HK-2 (cell line): ENCODE results near the gene LRRIQ4.

Source experiments
- DNase-seq: peaks from one replicate; pipeline ENCODE4 v3.0.0-alpha.2; 2018; ENCODE audit not compliant: unreplicated experiment

The LRRIQ4 gene

DNA sequence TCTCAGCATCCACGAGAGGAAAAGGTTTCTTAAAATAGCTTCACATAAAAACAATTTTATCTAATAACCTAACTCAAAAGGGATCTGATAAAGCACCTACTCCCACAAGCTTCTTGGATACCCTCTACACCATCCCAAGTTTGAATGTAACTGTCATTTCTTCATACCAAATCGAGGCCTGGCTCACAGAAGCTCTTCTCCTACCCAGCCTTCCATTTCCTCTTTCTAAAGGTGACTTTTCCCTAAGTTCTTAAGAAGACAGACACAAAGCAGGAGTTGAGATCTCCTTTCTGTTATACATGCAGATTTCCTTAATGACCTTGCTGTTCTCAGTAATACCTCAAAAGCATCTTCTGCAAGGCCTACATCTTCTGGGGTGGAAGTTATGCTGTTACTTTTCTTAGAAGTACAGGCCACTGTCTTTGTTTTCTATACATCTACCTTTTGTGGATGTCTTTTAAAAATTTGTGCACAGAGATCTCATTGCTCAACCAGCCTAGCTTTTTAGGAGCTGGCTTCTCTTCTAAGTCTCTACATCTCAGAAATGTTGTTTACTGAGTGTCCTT lies 3.4 kb upstream of the LRRIQ4 start:
- DNase-seq, result no peak

DNA sequence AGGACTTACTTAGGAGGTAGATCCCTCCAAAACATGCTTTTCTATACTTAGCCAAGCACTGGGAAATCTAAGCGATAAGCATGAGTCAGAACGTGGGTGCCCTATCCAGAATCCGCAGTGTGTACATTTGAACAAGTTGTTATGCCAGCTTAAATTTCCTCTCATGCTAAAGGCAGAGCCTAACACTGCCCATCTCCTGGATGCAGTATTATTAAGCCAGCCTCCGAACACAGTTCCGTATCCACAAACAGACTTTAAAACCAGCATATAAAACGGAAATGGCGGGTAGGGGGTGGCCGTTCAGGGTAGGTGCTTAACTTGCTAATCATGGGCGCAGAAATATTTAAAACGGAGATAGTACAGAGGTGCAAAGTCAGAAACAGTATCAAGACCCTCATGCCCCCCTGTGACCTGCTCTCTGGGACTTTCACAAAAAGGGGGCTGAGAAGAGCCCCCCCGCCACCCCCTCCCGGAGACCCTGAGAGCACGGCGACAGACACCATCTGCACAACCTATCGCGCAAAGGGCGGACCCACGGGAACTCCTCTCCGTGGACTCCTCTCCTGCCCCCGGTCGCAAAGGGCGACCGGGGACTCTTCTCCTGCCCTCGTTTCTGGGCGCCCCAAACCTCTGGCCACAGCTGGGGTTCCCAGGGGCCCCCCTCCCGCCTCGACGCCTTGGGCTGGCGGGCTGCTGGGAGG lies 889 bp upstream of the LRRIQ4 start:
- peak; percentile 24 for DNase-seq

DNA sequence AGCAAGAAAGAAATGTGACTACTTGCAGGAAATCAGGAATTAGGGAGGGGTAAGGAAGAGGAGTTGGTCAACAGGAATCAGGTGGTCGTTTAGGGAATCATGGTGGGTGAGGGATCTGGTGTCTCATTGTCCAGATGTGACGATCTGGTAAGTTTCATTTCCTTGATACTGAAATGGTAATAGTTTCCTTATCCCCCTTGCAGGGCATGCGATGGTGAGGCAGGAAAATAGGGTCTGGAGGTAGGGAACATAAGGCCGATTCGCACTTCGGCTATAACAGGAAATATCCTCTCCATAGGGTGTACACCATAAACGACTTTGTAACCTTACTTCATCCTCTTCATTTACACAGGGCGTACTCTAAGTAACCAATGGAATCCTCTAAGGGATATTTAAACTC lies 608 bp downstream of the LRRIQ4 start:
- no peak for DNase-seq

DNA sequence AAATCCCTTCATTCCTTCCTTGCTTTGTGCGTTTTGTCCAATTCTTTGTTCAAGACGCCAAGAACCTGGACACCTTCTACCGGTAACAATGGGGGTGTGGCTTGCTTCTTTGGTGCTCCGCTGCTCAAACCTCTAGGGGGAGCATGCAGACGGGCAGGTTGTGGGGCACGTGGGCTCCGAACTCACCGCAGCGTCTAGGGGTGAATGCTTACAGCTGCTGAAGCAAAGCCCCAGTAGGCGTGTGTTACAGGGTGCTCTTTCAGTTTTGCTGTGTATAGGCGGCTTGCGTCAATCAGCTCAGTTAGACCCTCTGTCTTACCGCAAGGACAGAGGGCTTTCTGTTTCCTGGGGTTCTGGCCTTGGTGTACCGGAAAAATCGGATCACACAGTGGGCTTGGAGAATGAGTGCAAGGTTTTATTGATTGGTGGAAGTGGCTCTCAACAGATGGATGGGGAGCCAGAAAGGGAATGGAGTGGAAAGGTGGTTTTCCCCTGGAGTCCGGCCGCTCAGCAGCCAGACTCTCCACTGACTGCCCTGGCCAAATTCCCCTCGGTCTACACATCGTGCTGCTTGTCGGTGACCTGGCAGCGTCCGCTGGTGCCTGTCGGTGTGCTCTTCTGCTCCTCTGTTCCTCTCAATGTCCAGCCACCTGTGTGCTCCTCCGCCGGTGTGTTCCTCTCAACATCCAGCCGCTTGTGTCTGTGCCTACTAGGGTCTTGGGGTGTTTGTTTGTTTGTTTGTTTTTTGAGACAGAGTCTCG lies 1.3 kb downstream of the LRRIQ4 start:
- no peak for DNase-seq

DNA sequence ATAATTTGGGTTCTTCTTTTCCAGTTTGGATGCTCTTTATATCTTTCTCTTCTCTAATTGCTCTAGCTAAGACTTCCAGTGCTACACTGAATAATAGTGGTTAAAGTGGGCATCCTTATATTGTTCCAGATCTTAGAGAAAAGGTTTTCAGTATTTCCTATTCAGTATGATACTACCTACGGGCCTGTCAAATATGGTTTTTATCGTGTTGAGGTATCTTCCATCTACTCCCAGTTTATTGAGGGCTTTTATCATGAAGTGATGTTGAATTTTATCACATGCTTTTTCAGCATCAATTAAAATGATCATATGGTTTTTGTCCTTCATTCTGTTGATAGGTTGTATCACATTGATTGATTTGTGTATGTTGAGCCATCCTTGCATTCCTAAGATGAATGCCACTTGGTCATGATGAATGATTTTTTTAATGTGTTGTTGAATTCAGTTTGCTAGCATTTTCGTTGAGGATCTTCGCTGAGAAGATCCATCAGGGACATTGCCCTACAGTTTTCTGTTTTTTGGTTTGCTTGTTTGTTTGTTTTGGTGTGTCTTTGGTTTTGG lies 3.0 kb downstream of the LRRIQ4 start:
- no peak for DNase-seq

DNA sequence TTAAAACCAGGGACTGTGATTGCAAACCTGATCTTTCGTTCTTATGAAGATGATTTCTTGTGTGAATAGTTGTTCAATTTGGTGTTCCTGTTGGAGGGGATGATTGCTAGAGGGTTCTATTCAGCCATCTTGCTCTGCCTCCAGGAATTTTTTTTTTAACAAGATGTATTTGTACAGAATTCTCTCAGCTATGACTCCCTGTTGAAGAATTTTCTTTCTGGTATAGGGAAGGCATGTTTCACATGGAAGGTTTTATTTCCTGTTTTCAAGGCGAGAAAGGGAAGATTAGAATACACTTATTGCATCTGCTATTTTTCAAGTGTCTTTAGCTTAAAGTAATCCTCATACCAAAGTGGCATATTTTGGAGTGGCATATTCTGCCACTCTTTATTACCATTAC lies 5.6 kb downstream of the LRRIQ4 start:
- no peak for DNase-seq

DNA sequence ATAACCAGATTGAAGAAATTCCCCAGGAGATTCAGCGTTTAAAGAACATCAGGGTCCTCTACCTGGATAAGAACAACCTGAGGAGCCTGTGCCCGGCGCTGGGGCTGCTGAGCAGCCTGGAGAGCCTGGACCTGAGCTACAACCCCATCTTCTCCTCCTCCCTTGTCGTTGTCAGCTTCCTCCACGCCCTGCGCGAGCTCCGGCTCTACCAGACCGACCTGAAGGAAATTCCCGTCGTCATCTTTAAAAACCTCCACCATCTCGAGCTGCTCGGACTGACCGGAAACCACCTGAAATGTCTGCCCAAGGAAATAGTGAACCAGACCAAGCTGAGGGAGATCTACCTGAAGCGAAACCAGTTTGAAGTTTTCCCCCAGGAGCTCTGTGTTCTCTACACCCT lies 9.4 kb downstream of the LRRIQ4 start:
- no peak for DNase-seq

DNA sequence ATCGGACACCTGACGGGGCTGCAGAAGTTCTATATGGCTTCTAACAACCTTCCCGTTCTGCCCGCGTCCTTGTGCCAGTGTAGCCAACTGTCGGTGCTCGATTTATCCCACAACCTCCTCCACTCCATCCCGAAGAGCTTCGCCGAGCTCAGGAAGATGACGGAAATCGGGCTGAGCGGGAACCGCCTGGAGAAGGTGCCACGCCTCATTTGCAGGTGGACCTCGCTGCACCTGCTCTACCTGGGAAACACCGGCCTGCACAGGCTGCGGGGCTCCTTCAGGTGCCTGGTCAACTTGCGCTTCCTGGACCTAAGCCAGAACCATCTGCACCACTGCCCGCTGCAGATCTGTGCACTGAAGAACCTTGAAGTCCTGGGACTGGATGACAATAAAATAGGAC lies 9.9 kb downstream of the LRRIQ4 start:
- DNase-seq, result no peak

DNA sequence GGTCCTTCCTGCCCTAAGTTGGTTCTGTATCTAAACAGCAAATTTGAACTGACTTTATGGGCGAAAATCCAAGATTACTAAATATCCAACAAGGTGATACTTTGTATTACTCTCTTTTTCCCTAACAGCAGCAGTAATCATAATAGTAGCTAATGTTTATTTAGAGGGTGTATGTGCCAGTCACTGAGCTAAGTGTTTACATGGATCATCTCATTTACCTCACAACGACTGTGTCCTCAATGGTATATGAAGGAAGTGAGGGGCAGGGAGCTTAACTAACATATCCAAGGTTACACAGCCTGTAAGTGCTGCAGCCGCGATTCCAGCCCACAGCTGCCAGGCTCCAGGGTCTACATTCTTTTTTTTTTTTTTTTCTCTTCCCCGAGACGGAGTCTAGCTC lies 10.3 kb downstream of the LRRIQ4 start:
- no peak for DNase-seq

DNA sequence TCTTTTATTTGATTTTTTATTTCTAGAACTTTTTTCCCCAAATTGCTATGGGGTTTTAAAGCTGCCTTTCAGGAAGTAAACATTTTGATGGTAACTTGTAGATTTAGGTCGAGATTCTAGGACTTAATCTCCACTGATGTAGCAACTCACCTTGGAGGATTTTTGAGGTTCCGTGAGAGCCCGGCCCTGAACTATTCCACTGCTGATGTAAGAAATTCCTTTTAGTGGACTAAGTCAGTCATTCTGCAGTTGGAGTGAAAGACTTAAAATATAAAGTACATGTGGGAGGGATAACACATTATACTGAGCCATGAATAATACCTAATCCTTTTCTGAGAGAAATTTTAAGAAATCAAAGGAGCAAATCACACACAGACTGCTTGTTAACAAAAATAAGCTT lies 12.6 kb downstream of the LRRIQ4 start:
- no peak for DNase-seq

DNA sequence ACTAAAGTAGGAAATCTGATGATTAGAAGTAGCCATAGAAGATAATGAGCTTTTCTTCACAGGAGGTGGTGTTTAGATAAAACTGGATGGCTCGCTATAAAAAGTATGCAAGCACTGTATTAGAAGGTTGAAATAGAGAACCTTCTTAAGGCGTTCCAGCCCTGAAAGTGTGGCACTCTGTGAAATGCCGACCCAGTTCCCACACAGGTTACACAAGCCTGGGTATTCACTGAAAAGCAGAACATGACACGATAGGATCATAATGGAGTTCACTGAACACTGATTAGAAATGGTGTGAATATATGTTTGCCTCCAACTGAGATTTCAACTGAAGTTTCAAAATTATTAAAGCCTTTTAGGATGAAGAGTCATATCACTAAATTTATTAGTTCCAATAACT lies 15.0 kb downstream of the LRRIQ4 start:
- DNase-seq, result no peak

DNA sequence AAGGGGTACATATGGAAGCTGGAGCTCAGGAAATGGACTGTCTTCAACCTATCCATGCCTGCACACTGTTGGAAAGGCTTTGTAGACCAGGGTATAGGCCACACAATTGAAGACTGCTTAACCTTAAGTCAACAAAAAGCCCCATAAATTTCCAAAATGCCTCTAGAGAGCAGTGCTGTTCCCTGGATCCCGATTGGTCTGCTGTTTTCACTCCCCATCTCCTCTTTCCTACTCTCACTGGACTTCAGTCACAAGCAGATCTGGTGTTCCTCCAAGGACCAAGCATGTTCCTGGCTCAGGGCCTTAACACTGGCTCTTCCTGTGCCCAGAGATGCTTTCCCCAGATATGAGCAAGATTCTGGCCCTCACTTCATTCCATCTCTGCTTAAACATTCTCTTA lies 22.9 kb downstream of the LRRIQ4 start:
- DNase-seq, result no peak

DNA sequence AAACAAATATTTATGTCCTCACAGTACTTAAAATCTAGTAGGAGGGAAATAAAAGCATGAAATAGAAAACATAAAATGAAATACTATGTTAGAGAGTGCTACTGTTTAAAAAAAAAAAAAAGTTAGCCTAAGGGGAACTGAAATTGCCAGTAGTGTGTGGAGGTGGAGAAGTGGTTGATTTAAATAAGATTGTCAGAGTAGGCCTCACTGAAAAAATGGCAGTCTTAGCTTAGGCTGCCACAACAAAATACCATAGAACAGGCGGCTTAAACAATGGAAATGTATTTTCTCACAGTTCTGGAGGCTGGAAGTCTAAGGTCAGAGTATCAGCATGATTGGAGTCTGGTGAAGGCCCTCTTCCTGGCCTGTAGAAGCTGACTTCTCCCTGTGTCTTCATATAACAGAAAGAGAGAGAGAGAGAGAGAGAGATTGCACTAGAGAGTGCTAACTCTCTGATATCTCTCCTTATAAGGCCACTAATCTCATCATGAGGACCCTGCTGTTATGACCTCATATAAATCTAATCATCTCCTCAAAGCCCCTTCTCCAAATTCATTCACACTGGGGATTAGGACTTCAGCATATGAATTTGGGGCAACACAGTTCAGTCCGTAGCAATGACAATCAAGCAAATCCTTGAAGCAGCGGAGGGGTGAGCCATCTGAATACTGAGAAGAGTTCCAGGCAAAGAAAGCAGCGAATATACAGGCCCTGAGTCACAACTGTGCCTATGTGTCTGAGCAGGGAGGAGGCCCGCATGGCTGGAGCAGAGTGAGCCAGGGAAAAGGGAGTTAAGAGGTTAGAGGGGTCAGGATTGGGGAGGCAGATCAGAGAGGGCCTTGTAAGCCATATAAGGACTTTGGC lies 23.6 kb downstream of the LRRIQ4 start:
- DNase-seq, result no peak

DNA sequence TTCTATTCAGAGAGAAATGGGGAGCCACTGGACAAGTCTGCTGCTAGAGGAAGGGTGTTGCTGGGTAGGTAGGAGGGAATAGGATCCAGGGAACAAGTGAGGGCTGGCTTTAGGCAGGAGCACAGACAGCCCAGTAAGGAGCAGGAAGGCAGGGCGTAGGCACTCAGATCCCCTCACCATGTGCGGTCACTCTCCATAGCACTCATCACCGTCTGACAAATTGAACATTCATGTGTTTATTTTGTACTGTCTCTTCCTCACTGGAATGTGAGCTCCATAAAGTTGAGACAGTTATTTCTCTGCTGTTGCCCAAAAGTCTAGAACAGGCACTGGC lies 24.2 kb downstream of the LRRIQ4 start:
- DNase-seq, result no peak

DNA sequence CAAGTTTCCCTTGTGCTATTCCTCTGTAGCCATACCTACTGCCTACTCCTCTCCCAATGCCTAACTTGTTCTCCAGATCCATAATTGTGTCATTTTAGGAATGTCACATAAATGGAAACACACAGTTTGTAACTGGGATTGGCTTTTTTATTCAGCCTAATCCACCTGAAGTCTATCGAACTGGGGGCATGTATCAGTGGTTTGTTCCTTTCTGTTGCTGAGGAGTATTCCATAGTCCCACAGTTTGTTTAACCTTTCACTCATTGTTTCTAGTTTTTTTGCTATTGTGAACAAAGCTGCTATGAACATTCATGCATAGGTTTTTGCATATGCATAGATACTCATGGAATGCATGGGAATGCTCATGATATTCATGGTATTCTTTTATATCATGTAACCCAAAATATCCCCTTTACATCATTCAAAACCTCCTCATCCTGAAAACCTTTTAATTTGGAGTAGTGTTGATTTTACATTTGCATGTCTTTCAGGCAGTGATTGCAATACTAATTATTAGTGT lies 25.9 kb downstream of the LRRIQ4 start:
- DNase-seq, result no peak

DNA sequence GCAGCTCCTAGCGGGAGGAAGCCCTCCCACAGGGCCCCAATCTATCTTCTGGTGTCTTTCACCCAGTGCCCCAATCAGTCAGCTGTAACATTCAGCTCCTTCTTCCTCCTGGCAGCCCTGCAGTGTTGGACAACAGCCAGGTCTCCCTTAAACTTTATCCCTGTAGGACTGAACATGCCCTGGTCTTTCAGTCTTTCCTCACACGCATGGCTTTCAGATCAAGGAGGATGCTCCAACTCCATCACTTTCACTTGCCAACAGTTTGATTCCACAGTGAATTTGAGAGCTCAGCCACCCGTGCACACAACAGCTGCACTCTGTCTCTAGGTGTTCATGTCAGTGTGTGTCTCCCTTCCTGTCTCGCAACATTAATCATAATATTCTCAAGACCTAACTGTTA lies 28.5 kb downstream of the LRRIQ4 start:
- DNase-seq, result no peak

DNA sequence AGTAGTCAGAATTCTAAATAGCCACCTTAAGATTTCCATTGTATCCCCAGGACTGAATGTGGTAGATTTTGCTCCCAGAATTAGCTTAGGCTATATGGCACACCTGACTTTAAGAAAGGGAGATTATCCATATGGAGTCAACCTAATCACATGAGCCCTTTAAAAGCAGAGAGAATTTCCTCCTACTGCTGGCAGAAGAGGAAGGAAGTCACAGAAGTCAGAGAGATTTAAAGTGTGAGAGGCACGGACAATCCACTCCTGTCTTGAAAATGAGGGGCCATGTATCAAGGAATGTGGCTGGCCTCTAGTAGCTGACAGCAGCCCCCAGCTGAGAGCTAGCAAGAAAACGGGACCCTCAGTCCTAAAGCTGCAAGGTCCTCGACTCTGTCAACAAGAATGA lies 30.3 kb downstream of the LRRIQ4 start:
- no peak for DNase-seq

DNA sequence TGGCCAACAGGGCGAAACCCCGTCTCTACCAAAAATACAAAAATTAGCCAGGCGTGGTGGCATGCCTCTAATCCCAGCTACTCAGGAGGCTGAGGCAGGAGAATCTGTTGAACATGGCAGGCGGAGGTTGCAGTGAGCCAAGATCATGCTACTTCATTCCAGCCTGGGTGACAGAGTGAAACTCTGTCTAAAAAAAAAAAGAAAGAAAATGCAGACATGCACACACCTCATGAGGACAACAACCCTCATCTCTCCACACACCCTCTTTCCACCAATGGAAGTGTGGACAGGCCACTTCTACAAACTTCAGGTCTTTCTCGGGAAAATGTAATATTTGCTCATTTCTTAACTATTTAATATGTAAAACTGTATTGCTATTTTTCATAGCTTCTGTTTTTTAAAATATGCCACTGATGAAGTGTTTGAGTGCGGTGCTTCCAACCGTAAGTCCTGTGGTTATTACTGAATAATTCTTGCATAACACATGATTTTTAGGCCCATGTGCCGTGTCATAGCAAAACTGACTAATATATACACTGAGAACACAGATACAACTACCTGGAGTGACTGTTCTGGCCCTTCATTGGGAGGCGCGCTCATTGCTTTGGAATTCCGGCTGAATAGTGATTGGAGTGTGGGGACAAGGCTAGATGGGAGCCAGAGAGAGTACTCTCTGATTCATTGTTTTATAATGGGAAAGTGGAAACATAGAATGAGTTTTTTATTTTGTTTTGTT lies 34.0 kb downstream of the LRRIQ4 start:
- peak; percentile 77 for DNase-seq

DNA sequence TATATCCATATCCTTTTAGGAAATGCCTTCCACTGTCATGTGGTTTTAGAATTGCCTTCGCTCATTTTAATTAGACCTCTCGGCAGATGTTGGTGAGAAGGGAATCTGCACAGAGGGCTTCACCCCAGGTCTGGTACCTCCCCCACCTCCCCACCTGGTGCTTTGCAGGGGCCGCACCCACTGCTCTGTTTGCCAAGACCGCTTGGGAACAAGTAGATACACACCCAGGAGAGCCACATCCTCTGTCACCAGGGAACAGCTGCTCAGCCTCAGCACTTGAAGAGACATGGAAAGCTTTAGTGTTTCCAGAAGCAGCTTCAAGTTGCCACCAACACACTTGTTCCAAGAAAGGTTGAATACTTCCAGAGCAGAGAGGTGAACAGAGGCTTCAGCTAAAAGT lies 35.2 kb downstream of the LRRIQ4 start:
- DNase-seq, result no peak

DNA sequence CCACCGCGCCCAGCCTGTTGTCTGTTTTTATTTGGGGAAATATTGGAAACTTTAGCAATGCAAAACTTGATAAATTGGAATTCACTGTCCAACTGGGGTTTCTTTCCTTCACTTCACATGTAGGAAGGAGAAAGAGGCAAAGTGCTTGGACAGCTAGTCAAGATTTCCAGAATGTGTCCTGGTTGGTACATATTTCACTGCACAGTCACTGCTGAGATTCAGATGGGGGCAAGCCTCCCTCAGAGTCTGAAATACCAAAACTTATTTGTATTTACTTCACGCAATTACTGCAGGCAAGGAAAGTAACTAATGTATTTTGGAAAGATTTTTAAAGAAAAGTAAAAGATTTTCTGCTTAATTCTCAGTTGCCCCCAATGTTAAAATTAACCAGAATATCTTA lies 36.1 kb downstream of the LRRIQ4 start:
- DNase-seq, result no peak

DNA sequence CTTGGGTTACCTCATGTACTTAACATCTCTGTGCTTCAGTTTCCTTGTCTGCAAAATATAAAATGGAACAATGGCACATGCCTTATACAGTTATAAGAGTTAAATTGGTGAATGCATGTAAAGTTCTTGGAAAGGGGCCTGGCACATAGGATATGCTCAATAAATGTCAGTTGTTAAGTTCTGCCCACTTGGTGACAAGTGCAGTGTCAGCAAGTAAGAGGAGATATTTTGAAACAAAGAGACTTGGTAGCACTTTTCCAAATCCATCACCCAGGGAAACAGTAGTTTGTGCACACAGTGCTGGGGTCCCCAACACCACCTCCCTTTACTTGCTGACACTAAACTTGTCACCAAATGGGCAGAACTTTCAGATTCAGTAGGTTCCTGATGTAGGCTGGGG lies 37.9 kb downstream of the LRRIQ4 start:
- DNase-seq, result no peak
